Measurements from ENCODE around the gene SMPD3. TPM values are rescaled to one million over a fixed set of nuclear protein-coding genes. Genes with fewer than 3 reads are reported as not detected.

Gene SMPD3
- total and polyA plus RNA-seq, 2 experiments from 2014 or later: 0.57 to 0.83 TPM

- TF ChIP-seq POLR2AphosphoS5 (IDR thresholded peaks at IDR 0.05; ENCODE audit: low read depth) (no peak), JUNB (IDR thresholded peaks at IDR 0.05; ENCODE audit: unreplicated experiment) (no peak), ETS1 (IDR thresholded peaks at IDR 0.05) (no peak)
Measured at GRCh38 chr16:68473358-68474070, 25.2 kb upstream of the SMPD3 start (continued).

GRCh38 chr16:68472581-68472980, 24.3 kb upstream of the SMPD3 start:
- ATAC-seq (no peak), DNase-seq (ENCODE audit: low spot score) (no peak)
- Mint-ChIP-seq H3K4me3 (no peak overlapping the region), H3K36me3 (ENCODE audit: low read depth) (peaks cover 3% of the 10 kb centered on the region; the same call in 1 of the 3 replicates), H3K4me1 (peaks cover 7% of the 10 kb centered on the region), H3K27me3 (ENCODE audit: insufficient read depth, low read depth, poor library complexity) (peaks cover 2% of the 10 kb centered on the region), H3K27ac (no peak overlapping the region), H3K9me3 (peaks cover 4% of the 10 kb centered on the region; the same call in 1 of the 3 replicates)
- Histone ChIP-seq H3K27me3 (ENCODE audit: insufficient read depth) (no peaks in the 10 kb centered on the region), H4K20me1 (replicated peaks; ENCODE audit: insufficient read depth) (no peaks in the 10 kb centered on the region), H3F3A (replicated peaks; ENCODE audit: low read depth) (no peaks in the 10 kb centered on the region), H3K27ac (ENCODE audit: low read depth) (no peak overlapping the region), H3K4me1 (ENCODE audit: insufficient read depth) (no peaks in the 10 kb centered on the region), H3K79me2 (replicated peaks; ENCODE audit: insufficient read depth) (no peaks in the 10 kb centered on the region), H3K4me2 (no peak overlapping the region), H3K9me2 (ENCODE audit: insufficient read depth) (0 out of 2 replicates have a peak, but pooled peaks cover 3% of the 10 kb centered on the region), H2AFZ (no peak overlapping the region), H3K4me3 (no peak overlapping the region), H3K36me3 (ENCODE audit: insufficient read depth) (no peaks in the 10 kb centered on the region; the same call in 1 of the 2 replicates)
- TF ChIP-seq CTCF (conservative IDR thresholded peaks at IDR 0.05; ENCODE audit: low read depth in 2 of 2) (no peak), ZNF114 (CRISPR knock-in tag; IDR thresholded peaks at IDR 0.05) (no peak), NANOG (IDR thresholded peaks at IDR 0.05; ENCODE audit: borderline replicate concordance) (no peak)

- Histone ChIP-seq H4K20me1 (replicated peaks; ENCODE audit: insufficient read depth) (no peaks in the 10 kb centered on the region), H3K79me2 (replicated peaks; ENCODE audit: insufficient read depth) (no peaks in the 10 kb centered on the region), H3K9me2 (ENCODE audit: insufficient read depth) (no peaks in the 10 kb centered on the region), H3K4me3 (no peak overlapping the region), H3K27me3 (ENCODE audit: insufficient read depth) (no peaks in the 10 kb centered on the region), H3K36me3 (ENCODE audit: insufficient read depth) (no peaks in the 10 kb centered on the region), H3F3A (replicated peaks; ENCODE audit: low read depth) (no peaks in the 10 kb centered on the region), H2AFZ (peak overlapping the region; percentile 63), H3K4me2 (no peak overlapping the region), H3K27ac (ENCODE audit: low read depth) (no peak overlapping the region), H3K4me1 (ENCODE audit: insufficient read depth) (no peaks in the 10 kb centered on the region)
- Mint-ChIP-seq H3K27me3 (ENCODE audit: insufficient read depth, low read depth, poor library complexity) (peaks cover 3% of the 10 kb centered on the region), H3K4me3 (no peak overlapping the region), H3K9me3 (no peaks in the 10 kb centered on the region), H3K27ac (no peak overlapping the region), H3K36me3 (ENCODE audit: low read depth) (no peaks in the 10 kb centered on the region), H3K4me1 (peaks cover 10% of the 10 kb centered on the region)
- TF ChIP-seq ETS1 (IDR thresholded peaks at IDR 0.05): no peak
- TF ChIP-seq STAT1 (IDR thresholded peaks at IDR 0.05; ENCODE audit: unreplicated experiment): no peak
- TF ChIP-seq CREB1 (CRISPR knock-in tag; IDR thresholded peaks at IDR 0.05; ENCODE audit: low read depth): no peak
- no peak for TF ChIP-seq EZH2phosphoT487 (IDR thresholded peaks at IDR 0.05; ENCODE audit: unreplicated experiment)
- no peak for TF ChIP-seq NANOG (IDR thresholded peaks at IDR 0.05; ENCODE audit: borderline replicate concordance)
- no peak for TF ChIP-seq POLR2AphosphoS5 (IDR thresholded peaks at IDR 0.05; ENCODE audit: low read depth)
- TF ChIP-seq CTCF (conservative IDR thresholded peaks at IDR 0.05; ENCODE audit: low read depth in 2 of 2): no peak
- ATAC-seq: no peak
- DNase-seq (ENCODE audit: low spot score): no peak
Measured at GRCh38 chr16:68470461-68471150, 22.3 kb upstream of the SMPD3 start.
